HepG2 (cell line): ENCODE measurements around the gene PPP1R7. TPM values are rescaled to one million over a fixed set of nuclear protein-coding genes. Genes with fewer than 3 reads are reported as not detected.

Source experiments
- FIP1L1 ChIP-seq: fragments of 200-400 bp; formaldehyde crosslinking; IDR thresholded peaks from 2 replicates; pipeline ENCODE4 v1.6.1; 2018; ENCODE audit warnings: low read depth, mild to moderate bottlenecking, low read length, moderate library complexity, borderline replicate concordance; ENCODE audit not compliant: insufficient read depth
- HIVEP1 ChIP-seq: sonication (generic); formaldehyde crosslinking; IDR thresholded peaks from 2 replicates; pipeline ENCODE4 v1.4.0; 2020; ENCODE audit warnings: mild to moderate bottlenecking, missing genetic modification reagents
- HOXA3 ChIP-seq: sonication (generic); formaldehyde crosslinking; IDR thresholded peaks from 2 replicates; pipeline ENCODE4 v1.5.0; 2020; ENCODE audit warnings: missing genetic modification reagents
- MAZ ChIP-seq, 2 experiments: sonication (generic) in 1 of 2; formaldehyde crosslinking in 1 of 2; IDR thresholded peaks; 2 replicates each; pipeline versions ENCODE4 v1.5.0 to v1.6.1; 2012 to 2020; ENCODE audit warnings: low read depth in 2 of 2, mild to moderate bottlenecking in 2 of 2, borderline replicate concordance in 1 of 2, improper control_type of control experiment in 1 of 2, low read length in 1 of 2, missing genetic modification reagents in 1 of 2, moderate library complexity in 1 of 2
- PTBP1 ChIP-seq: fragments of 200-400 bp; formaldehyde crosslinking; IDR thresholded peaks from 2 replicates; pipeline ENCODE4 v1.6.1; 2018; ENCODE audit warnings: low read length, low read depth; ENCODE audit not compliant: poor library complexity, severe bottlenecking
- SMYD3 ChIP-seq: sonication (generic); formaldehyde crosslinking; IDR thresholded peaks from 2 replicates; pipeline ENCODE4 v1.8.1; 2023; ENCODE audit warnings: mild to moderate bottlenecking, missing genetic modification reagents
- ZBTB26 ChIP-seq: IDR thresholded peaks from 2 replicates; pipeline ENCODE4 v1.6.1; 2016; ENCODE audit warnings: missing compliant biosample characterization, missing genetic modification reagents, borderline replicate concordance
- ZBTB49 ChIP-seq: sonication (generic); formaldehyde crosslinking; IDR thresholded peaks from 2 replicates; pipeline ENCODE4 v1.4.0; 2020; ENCODE audit warnings: missing genetic modification reagents, borderline replicate concordance
- ZFP91 ChIP-seq: sonication (generic); formaldehyde crosslinking; IDR thresholded peaks from 2 replicates; pipeline ENCODE4 v1.9.0; 2022; ENCODE audit warnings: missing genetic modification reagents, mild to moderate bottlenecking, borderline replicate concordance
- ZKSCAN8 ChIP-seq: IDR thresholded peaks from 2 replicates; pipeline ENCODE4 v1.6.1; 2016; ENCODE audit warnings: borderline replicate concordance, missing genetic modification reagents, missing compliant biosample characterization
- ZNF30 ChIP-seq: sonication (generic); formaldehyde crosslinking; IDR thresholded peaks from 2 replicates; pipeline ENCODE4 v1.5.0; 2020; ENCODE audit warnings: mild to moderate bottlenecking, missing genetic modification reagents
- ZNF329 ChIP-seq: sonication (generic); formaldehyde crosslinking; IDR thresholded peaks from 2 replicates; pipeline ENCODE4 v1.9.0; 2021; ENCODE audit warnings: low read depth, mild to moderate bottlenecking, missing genetic modification reagents
- ZNF343 ChIP-seq: sonication (generic); formaldehyde crosslinking; IDR thresholded peaks from 2 replicates; pipeline ENCODE4 v1.4.0; 2020; ENCODE audit warnings: mild to moderate bottlenecking, missing genetic modification reagents
- ZNF605 ChIP-seq: sonication (generic); formaldehyde crosslinking; IDR thresholded peaks from 2 replicates; pipeline ENCODE4 v1.8.0; 2022; ENCODE audit warnings: mild to moderate bottlenecking, missing genetic modification reagents
- ZNF746 ChIP-seq: sonication (generic); formaldehyde crosslinking; IDR thresholded peaks from 2 replicates; pipeline ENCODE4 v1.8.0; 2022; ENCODE audit warnings: mild to moderate bottlenecking, missing genetic modification reagents
- polyA plus RNA-seq, 8 experiments: library from polyadenylated mRNA; depleted of rRNA in 3 of 8; stranded (reverse) in 7 of 8; unstranded in 1 of 8; fragments of >200 nt; fragmentation: Illumina TruSeq in 4 of 8; extraction: Trizol in 4 of 8; gene quantifications; 2 replicates each; pipeline versions ENCODE4 v1.2.1 to v1.2.3, GENCODE V29; 2011 to 2016; ENCODE audit warnings: low read depth in 4 of 8, missing spikeins in 1 of 8, mixed read lengths in 1 of 8; ENCODE audit not compliant: insufficient read depth in 1 of 8
- total RNA-seq, 5 experiments: library from RNA; depleted of rRNA; stranded (reverse); fragments of >200 nt; fragmentation: Illumina TruSeq; extraction: Trizol; gene quantifications; 2 replicates each; pipeline ENCODE4 v1.2.3, GENCODE V29; 2016; ENCODE audit warnings: low read depth in 1 of 5
- TF ChIP-seq, protein P1 (sequence below): sonication (generic); formaldehyde crosslinking; IDR thresholded peaks from 2 replicates; pipeline ENCODE4 v1.4.0; 2020; ENCODE audit warnings: missing genetic modification reagents, borderline replicate concordance

PPP1R7 gene
- total and polyA plus RNA-seq, 2 of the 13 experiments (the other 11 are each of a cell fraction or from before 2014, with no cell fraction given) = 33.3 to 67.9 TPM

GRCh38 chr2:241149925-241150659 lies at the start of gene PPP1R7 (continued):
- TF ChIP-seq ZNF30 (CRISPR knock-in tag) = peak; percentile 71; the same call in 1 of the 2 replicates
- TF ChIP-seq ZNF343 (CRISPR knock-in tag) = peak; percentile 36
- TF ChIP-seq ZNF746 = peak; percentile 6; the same call in 1 of the 2 replicates
- peak; percentile 17; the same call in 1 of the 2 replicates for TF ChIP-seq ZBTB26 (CRISPR knock-in tag)
- no peak for TF ChIP-seq SMYD3
- TF ChIP-seq, protein P1, sequence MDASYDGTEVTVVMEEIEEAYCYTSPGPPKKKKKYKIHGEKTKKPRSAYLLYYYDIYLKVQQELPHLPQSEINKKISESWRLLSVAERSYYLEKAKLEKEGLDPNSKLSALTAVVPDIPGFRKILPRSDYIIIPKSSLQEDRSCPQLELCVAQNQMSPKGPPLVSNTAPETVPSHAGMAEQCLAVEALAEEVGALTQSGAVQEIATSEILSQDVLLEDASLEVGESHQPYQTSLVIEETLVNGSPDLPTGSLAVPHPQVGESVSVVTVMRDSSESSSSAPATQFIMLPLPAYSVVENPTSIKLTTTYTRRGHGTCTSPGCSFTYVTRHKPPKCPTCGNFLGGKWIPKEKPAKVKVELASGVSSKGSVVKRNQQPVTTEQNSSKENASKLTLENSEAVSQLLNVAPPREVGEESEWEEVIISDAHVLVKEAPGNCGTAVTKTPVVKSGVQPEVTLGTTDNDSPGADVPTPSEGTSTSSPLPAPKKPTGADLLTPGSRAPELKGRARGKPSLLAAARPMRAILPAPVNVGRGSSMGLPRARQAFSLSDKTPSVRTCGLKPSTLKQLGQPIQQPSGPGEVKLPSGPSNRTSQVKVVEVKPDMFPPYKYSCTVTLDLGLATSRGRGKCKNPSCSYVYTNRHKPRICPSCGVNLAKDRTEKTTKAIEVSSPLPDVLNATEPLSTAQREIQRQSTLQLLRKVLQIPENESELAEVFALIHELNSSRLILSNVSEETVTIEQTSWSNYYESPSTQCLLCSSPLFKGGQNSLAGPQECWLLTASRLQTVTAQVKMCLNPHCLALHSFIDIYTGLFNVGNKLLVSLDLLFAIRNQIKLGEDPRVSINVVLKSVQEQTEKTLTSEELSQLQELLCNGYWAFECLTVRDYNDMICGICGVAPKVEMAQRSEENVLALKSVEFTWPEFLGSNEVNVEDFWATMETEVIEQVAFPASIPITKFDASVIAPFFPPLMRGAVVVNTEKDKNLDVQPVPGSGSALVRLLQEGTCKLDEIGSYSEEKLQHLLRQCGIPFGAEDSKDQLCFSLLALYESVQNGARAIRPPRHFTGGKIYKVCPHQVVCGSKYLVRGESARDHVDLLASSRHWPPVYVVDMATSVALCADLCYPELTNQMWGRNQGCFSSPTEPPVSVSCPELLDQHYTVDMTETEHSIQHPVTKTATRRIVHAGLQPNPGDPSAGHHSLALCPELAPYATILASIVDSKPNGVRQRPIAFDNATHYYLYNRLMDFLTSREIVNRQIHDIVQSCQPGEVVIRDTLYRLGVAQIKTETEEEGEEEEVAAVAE (CRISPR knock-in tag) = peak; percentile 93
- TF ChIP-seq ZNF329 (CRISPR knock-in tag) = peak; percentile 39; the same call in 1 of the 2 replicates
- peak; percentile 85 for TF ChIP-seq ZNF605 (CRISPR knock-in tag)
- TF ChIP-seq ZBTB49 (CRISPR knock-in tag) = no peak
- peak; percentile 93 for TF ChIP-seq HOXA3 (CRISPR knock-in tag)
- TF ChIP-seq PTBP1 = peak; percentile 44
- no peak for TF ChIP-seq MAZ (IDR thresholded peaks at IDR 0.05; ENCODE audit: borderline replicate concordance, low read depth, low read length)
- peak; percentile 70; the same call in 1 of the 2 replicates for TF ChIP-seq MAZ (CRISPR knock-in tag; IDR thresholded peaks at IDR 0.05; ENCODE audit: low read depth)
- TF ChIP-seq FIP1L1 = no peak
- peak; percentile 75; the same call in 1 of the 2 replicates for TF ChIP-seq ZFP91
- TF ChIP-seq ZKSCAN8 (CRISPR knock-in tag) = peak; percentile 15; the same call in 1 of the 2 replicates
- TF ChIP-seq HIVEP1 (CRISPR knock-in tag) = peak; percentile 84
